ENCODE measurements around the gene ZNF670.

DNA sequence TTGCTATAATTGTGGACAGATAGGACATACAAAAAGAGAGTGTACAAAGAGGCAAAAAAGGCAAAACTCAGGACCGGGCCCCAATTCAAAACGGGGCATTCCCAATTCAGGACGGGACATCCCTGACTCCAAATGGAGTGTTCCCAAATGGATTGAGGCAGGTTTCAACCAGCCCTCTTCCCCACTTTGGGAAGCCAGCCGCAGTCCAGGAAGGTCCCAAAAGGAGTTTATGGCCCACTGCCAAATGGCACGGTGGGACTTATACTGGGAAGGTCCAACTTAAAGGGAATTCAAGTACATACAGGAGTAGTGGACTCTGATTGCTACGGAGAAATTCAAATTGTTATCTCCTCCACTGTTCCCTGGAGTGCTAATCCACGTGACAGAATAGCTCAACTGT lies 29.1 kb upstream of the ZNF670 start:
- TF ChIP-seq, protein P1, sequence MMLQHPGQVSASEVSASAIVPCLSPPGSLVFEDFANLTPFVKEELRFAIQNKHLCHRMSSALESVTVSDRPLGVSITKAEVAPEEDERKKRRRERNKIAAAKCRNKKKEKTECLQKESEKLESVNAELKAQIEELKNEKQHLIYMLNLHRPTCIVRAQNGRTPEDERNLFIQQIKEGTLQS (IDR thresholded peaks at IDR 0.05), result no peak
- TF ChIP-seq, protein P2, sequence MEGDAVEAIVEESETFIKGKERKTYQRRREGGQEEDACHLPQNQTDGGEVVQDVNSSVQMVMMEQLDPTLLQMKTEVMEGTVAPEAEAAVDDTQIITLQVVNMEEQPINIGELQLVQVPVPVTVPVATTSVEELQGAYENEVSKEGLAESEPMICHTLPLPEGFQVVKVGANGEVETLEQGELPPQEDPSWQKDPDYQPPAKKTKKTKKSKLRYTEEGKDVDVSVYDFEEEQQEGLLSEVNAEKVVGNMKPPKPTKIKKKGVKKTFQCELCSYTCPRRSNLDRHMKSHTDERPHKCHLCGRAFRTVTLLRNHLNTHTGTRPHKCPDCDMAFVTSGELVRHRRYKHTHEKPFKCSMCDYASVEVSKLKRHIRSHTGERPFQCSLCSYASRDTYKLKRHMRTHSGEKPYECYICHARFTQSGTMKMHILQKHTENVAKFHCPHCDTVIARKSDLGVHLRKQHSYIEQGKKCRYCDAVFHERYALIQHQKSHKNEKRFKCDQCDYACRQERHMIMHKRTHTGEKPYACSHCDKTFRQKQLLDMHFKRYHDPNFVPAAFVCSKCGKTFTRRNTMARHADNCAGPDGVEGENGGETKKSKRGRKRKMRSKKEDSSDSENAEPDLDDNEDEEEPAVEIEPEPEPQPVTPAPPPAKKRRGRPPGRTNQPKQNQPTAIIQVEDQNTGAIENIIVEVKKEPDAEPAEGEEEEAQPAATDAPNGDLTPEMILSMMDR (IDR thresholded peaks at IDR 0.05; ENCODE audit: low read depth, low read length, missing input control), result no peak
- TF ChIP-seq YY1 (IDR thresholded peaks at IDR 0.05), result no peak
- TF ChIP-seq, protein P3, sequence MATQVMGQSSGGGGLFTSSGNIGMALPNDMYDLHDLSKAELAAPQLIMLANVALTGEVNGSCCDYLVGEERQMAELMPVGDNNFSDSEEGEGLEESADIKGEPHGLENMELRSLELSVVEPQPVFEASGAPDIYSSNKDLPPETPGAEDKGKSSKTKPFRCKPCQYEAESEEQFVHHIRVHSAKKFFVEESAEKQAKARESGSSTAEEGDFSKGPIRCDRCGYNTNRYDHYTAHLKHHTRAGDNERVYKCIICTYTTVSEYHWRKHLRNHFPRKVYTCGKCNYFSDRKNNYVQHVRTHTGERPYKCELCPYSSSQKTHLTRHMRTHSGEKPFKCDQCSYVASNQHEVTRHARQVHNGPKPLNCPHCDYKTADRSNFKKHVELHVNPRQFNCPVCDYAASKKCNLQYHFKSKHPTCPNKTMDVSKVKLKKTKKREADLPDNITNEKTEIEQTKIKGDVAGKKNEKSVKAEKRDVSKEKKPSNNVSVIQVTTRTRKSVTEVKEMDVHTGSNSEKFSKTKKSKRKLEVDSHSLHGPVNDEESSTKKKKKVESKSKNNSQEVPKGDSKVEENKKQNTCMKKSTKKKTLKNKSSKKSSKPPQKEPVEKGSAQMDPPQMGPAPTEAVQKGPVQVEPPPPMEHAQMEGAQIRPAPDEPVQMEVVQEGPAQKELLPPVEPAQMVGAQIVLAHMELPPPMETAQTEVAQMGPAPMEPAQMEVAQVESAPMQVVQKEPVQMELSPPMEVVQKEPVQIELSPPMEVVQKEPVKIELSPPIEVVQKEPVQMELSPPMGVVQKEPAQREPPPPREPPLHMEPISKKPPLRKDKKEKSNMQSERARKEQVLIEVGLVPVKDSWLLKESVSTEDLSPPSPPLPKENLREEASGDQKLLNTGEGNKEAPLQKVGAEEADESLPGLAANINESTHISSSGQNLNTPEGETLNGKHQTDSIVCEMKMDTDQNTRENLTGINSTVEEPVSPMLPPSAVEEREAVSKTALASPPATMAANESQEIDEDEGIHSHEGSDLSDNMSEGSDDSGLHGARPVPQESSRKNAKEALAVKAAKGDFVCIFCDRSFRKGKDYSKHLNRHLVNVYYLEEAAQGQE (IDR thresholded peaks at IDR 0.05), result no peak
- no peak for TF ChIP-seq HNF4G (IDR thresholded peaks at IDR 0.05)
- no peak for TF ChIP-seq GABPA (IDR thresholded peaks at IDR 0.05 in 1 of 2, conservative IDR thresholded peaks at IDR 0.05 in 1 of 2)
- TF ChIP-seq, protein P4, sequence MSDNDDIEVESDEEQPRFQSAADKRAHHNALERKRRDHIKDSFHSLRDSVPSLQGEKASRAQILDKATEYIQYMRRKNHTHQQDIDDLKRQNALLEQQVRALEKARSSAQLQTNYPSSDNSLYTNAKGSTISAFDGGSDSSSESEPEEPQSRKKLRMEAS (IDR thresholded peaks at IDR 0.05), result no peak
- no peak for TF ChIP-seq RAD21 (IDR thresholded peaks at IDR 0.05)
- no peak for TF ChIP-seq TAF1 (conservative IDR thresholded peaks at IDR 0.05)
- TF ChIP-seq, protein P5, sequence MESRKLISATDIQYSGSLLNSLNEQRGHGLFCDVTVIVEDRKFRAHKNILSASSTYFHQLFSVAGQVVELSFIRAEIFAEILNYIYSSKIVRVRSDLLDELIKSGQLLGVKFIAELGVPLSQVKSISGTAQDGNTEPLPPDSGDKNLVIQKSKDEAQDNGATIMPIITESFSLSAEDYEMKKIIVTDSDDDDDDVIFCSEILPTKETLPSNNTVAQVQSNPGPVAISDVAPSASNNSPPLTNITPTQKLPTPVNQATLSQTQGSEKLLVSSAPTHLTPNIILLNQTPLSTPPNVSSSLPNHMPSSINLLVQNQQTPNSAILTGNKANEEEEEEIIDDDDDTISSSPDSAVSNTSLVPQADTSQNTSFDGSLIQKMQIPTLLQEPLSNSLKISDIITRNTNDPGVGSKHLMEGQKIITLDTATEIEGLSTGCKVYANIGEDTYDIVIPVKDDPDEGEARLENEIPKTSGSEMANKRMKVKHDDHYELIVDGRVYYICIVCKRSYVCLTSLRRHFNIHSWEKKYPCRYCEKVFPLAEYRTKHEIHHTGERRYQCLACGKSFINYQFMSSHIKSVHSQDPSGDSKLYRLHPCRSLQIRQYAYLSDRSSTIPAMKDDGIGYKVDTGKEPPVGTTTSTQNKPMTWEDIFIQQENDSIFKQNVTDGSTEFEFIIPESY (IDR thresholded peaks at IDR 0.05), result no peak
- TF ChIP-seq FOXA1 (IDR thresholded peaks at IDR 0.05), result no peak
- TF ChIP-seq RXRA (IDR thresholded peaks at IDR 0.05), result no peak

Data from liver (tissue), 3 donors.